ENCODE measurements around the gene BAZ2B. TPM values are rescaled to one million over a fixed set of nuclear protein-coding genes. Genes with fewer than 3 reads are reported as not detected.

BAZ2B gene
- polyA plus RNA-seq, 4 donors: 56.8 to 87.7 (median 84.1) TPM

DNA sequence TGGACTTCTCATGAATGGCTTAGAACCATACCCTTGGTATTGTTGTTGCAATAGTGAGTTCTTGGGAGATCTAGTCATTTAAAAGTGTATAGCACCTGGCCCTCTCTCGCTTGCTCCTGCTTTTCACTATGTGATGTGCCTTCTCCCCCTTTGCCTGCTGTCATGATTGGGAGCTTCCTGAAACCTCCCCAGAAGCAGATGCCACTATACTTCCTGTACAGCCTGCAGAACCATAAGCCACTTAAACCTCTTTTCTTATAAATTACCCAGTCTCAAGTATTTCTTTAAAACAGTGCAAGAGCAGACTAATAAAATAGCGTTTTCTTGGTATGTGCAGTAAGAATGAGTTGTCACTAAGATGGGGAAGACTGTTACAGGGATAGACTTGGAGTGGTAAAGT lies 31.6 kb downstream of the BAZ2B start:
- DNase-seq (ENCODE audit: low read depth in 4 of 4, low spot score in 2 of 4): no peak

DNA sequence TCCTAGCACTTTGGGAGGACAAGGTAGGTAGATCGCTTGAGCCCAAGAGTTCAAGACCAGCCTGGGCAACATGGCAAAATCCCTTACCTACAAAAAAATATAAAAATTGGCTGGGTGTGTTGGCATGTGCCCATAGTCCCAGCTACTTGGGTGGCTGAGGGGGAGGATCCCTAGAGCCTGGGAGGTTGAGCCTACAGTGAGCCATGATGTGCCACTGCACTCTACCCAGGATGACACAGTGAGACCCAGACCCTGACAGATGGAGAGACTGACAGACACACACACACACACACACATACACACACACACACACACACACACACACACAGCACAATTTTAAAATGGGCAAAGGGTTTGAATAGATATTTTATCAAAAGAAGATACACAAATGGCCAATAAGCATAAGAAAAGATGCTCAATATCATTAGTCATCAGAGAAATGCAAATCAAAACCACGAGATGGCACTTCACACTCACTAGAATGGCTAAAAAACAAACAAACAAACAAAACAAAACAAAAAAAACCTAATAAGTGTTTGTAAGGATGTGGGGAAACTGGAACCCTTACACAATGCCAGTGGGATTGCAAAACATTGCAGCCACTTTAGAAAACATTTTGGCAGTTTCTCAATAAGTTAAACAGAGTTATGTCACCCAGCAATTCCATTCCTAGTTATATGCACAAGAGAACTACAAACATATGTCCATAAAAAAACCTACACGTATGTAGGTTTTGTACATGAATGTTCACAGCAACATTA lies 42.3 kb downstream of the BAZ2B start:
- DNase-seq (ENCODE audit: low read depth in 4 of 4, low spot score in 2 of 4): no peak

DNA sequence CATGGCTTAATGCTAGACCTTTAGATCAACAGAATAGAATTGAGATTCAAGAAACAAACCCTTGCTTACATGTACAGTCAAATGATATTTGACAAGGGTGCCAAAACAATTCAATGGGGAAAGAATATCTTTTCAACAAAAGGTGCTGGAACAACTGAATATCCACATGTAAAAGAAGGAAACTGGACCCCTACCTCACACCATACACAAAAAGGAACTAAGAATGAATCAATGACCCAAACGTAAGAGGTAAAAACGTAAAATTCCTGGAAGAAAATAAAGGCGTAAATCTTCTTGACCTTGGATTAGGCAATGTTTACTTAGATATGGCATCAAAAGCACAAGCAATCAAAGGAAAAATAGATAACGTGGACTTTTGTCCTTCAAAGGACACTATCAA lies 43.1 kb downstream of the BAZ2B start:
- no peak for DNase-seq (ENCODE audit: low read depth in 4 of 4, low spot score in 2 of 4)

- DNase-seq (ENCODE audit: low read depth in 4 of 4, low spot score in 2 of 4): no peak
These were observed 43.9 kb downstream of the BAZ2B start for GRCh38 chr2:159572459-159572858.

DNA sequence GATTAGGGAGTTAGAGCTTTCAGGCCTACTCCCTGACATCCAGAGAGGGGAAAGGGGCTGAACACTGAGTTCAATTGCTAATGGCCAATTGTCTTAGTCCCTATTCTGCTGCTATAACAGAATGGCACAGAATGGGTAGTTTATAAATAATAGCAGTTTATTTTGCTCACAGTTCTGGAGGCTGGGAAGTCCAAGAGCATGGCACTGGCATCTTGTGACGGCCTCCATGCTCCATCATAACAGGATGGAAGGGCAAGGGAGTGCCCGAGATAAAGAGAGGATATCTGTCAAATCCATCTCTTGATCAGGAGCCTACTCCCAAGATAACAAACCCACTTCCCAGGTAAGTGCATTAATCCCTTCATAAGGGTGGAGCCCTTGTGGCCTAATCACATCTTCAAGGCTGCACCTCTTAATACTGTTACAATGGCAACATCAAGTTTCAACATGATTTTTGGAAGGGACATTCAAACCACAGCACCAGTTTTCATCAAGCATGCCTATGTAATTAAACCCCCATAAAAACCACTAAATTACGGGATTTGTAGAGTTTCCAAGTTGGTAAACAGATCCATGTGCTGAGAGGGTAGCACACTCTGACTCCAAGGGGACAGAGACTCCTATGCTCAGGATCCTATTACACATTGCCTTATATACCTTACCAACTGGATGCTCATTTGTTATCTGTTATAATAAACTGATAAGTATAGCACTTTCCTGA lies 44.6 kb downstream of the BAZ2B start:
- DNase-seq (ENCODE audit: low read depth in 4 of 4, low spot score in 2 of 4): no peak

GRCh38 chr2:159564081-159564480 lies 52.3 kb downstream of the BAZ2B start:
- DNase-seq (ENCODE audit: low read depth in 4 of 4, low spot score in 2 of 4): no peak

- no peak for DNase-seq (ENCODE audit: low read depth in 4 of 4, low spot score in 2 of 4)
These were observed 54.1 kb downstream of the BAZ2B start for GRCh38 chr2:159562248-159562647.

DNA sequence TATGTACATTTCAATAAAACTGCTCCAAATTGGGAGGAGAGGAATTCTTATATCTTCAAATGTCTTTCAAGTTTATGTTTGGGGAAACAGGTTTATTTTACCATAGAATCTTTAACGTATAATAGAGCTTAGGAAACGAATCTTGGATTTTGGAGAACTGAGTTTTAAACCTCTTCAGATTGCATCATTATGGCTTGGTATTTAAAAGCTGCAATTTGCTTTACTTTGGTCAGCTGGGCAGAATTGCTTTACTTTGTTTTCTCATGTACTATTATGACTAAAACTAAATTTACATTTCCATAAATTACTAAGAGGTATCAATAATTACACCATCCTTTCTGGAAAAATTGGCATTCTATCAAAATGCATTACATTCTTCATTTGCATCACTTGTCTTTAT lies 54.6 kb downstream of the BAZ2B start:
- no peak for DNase-seq (ENCODE audit: low read depth in 4 of 4, low spot score in 2 of 4)

DNA sequence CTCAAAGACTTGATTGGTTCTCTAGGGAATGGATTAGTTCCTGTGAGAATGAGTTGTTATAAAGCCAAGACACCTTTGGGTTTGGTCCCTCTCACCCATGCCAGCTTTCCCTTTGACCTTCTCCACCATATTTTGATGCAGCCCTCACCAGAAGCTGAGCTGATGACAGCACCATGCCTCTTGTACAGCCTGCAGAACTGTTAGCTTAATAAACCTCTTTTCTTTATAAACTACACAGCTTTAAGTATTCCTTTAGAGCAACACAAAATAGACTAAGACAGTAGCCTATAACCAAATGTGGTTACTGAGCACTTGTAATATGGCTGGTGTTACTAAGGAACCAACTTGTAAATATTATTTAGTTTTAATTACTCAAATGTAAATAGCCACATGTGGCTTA lies 55.1 kb downstream of the BAZ2B start:
- DNase-seq (ENCODE audit: low read depth in 4 of 4, low spot score in 2 of 4): no peak

- no peak for DNase-seq (ENCODE audit: low read depth in 4 of 4, low spot score in 2 of 4)
These were observed 57.3 kb downstream of the BAZ2B start for GRCh38 chr2:159559034-159559433.

GRCh38 chr2:159558479-159558878 lies 57.9 kb downstream of the BAZ2B start:
- no peak for DNase-seq (ENCODE audit: low read depth in 4 of 4, low spot score in 2 of 4)

GRCh38 chr2:159557437-159558034 lies 58.8 kb downstream of the BAZ2B start:
- peak in 1 of 4 donors; percentile 4 for DNase-seq (ENCODE audit: low read depth in 4 of 4, low spot score in 2 of 4)

DNA sequence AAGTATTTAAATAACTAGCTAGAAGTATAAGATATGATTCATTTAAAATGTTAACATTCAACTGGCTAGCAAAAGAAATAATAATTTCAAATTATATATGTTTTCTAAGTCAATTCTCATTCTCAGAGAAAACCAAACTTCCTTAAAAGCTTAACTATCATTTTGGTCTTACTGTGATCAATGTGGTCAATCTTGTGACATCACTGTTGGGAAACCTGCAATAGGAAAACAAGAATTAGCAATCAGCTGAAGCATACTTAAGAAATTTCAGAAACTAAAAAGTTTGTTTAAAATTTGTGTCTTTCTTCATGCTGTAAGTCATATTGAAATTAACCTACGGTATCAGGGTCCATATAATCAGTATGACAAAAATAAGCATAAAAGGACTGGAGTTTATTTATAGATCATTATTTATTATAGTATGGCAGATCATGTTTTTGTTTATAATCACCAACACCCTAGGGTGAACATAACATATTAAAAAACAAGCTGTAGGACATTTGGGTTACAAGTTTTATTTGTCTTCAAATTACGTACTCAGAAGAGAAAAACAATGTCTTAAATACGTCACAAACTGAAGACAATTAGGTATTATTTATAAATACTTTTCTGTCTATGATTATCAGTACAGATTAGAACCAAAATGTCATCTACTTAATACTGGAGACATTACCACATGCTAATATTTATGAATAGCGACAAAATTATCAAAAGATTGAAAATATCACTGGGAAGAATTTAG lies 60.5 kb downstream of the BAZ2B start:
- DNase-seq (ENCODE audit: low read depth in 4 of 4, low spot score in 2 of 4): no peak

DNA sequence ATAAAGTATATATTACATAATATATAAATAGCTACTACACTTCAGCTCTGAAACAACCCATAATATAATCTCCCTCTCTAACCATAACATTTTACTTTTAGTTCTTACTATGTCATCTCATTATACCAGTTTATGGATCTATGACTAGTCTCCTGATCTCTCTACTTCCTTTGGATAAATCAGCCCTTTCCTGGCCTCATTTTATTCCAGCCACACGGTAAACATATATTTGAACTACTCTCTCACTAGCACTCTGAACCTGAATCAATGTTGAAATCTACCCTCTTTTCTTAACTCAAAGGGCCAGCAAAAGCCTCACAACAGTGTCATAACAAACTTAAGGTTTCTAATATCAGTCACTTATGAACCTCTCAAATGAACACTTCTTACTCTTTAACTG lies 62.6 kb downstream of the BAZ2B start:
- no peak for DNase-seq (ENCODE audit: low read depth in 4 of 4, low spot score in 2 of 4)

- no peak for DNase-seq (ENCODE audit: low read depth in 4 of 4, low spot score in 2 of 4)
These were observed 64.5 kb downstream of the BAZ2B start for GRCh38 chr2:159551806-159552205.

DNA sequence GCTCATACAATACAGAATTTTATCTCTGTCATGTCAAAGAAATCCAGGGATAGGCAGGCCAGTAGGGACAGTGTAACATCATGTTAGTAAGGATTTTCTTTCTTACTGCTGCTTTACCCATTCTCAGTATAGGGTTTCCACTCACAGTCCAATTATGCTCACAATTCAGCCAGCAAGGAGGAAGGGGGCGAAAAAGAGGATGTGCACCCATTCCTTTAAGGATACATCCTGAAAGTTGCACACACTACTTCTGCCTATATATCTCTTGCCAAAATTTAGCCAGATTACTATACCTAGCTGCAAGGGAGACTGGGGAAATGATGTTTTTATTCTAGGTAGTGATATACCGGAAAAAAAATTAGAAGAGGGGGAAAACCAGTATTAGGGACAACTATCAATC lies 66.1 kb downstream of the BAZ2B start:
- no peak for DNase-seq (ENCODE audit: low read depth in 4 of 4, low spot score in 2 of 4)

GRCh38 chr2:159549234-159549633 lies 67.1 kb downstream of the BAZ2B start:
- no peak for DNase-seq (ENCODE audit: low read depth in 4 of 4, low spot score in 2 of 4)

- no peak for DNase-seq (ENCODE audit: low read depth in 4 of 4, low spot score in 2 of 4)
These were observed 69.5 kb downstream of the BAZ2B start for GRCh38 chr2:159546716-159547430.

DNA sequence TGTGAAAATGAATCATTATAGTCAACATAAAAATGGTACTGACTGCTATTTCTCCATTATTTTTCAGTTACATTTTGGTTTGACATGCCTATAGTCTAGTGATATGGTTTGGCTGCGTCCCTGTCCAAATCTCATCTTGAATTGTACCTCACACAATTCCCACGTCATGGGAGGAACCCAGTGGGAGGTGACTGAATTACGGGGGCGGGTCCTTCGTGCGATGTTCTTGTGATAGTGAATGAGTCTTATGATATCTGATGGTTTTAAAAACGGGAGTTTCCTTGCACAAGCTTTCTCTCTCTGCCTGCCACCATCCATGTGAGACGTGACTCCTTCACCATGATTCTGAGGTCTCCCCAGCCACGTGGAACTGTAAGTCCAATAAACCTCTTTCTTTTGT lies 70.3 kb downstream of the BAZ2B start:
- DNase-seq (ENCODE audit: low read depth in 4 of 4, low spot score in 2 of 4): no peak

DNA sequence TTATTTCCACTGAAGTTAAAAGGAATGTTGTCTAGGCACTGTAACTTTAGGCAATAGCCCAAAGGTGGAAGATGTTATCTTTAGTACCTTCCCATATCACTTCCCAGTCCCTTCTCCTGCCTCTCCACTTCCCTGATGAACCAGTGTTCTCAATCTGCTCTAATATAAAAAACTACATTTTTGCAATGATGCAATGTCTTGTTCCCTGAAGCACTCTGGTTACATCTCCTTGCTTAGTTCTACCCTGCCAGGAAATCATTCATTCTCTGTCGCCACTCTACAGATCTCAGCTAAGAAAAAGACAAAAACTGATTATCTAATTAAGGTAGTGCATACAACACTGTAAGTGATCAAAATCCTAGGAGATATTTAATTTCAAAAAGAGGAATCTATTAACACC lies 71.3 kb downstream of the BAZ2B start:
- DNase-seq (ENCODE audit: low read depth in 4 of 4, low spot score in 2 of 4): no peak

GRCh38 chr2:159542101-159542500 lies 74.2 kb downstream of the BAZ2B start:
- DNase-seq (ENCODE audit: low read depth in 4 of 4, low spot score in 2 of 4): no peak
